Endothelial cell of umbilical vein (primary cell): ENCODE data around the gene UGT1A7. TPM values are rescaled to one million over a fixed set of nuclear protein-coding genes. Genes with fewer than 3 reads are reported as not detected.

ENCODE experiments used
- BruUV-seq: library from RNA; stranded (reverse); fragments of 400-500 nt; replicated peaks from 2 replicates; lab custom pipeline; 2021; lab: Mats Ljungman, UMichigan
- CTCF ChIA-PET: fragments of 300-600, 350-600 bp; sonication (Branson Sonifier 250); formaldehyde crosslinking; loops from one replicate; lab custom pipeline; 2021; ENCODE audit warnings: antibody characterized with exemption, inconsistent platforms; lab: Charles Lee
- POLR2A ChIA-PET: fragments of 300-600, 350-600 bp; sonication (Branson Sonifier 250); formaldehyde crosslinking; loops from one replicate; lab custom pipeline; 2021; ENCODE audit warnings: antibody characterized with exemption, inconsistent platforms; lab: Charles Lee
- DNase-seq: peaks from one replicate; pipeline ENCODE4 v3.0.0-alpha.2; 2011; ENCODE audit warnings: low read depth, low spot score
- FAIRE-seq: peaks from 2 replicates; lab custom pipeline; 2011; peaks lifted over from hg19 to GRCh38; lab: Jason Lieb, UNC
- H2AFZ ChIP-seq: 2 replicates; pipeline ENCODE4 v1.6.0; 2012; ENCODE audit warnings: low read depth, low read length, control low read depth, inconsistent platforms
- H3K27ac ChIP-seq: 2 replicates; pipeline ENCODE4 v1.5.1; 2011; ENCODE audit warnings: low read depth, mild to moderate bottlenecking, control low read depth, low read length, moderate library complexity; ENCODE audit not compliant: insufficient read depth
- H3K27me3 ChIP-seq, 2 experiments: 2 replicates each; pipeline versions ENCODE4 v1.6.0 to v1.6.1; 2011; ENCODE audit warnings: low read length in 2 of 2, mixed read lengths in 1 of 2; ENCODE audit not compliant: control insufficient read depth in 2 of 2, insufficient read depth in 2 of 2
- H3K36me3 ChIP-seq, 2 experiments: 2 replicates in 1 of 2; 3 replicates in 1 of 2; pipeline ENCODE4 v1.5.1; 2011; ENCODE audit warnings: low read length in 2 of 2, mild to moderate bottlenecking in 1 of 2, moderate library complexity in 1 of 2; ENCODE audit not compliant: control insufficient read depth in 2 of 2, insufficient read depth in 2 of 2; ENCODE audit errors: extremely low read depth in 1 of 2
- H3K4me1 ChIP-seq: 3 replicates; pipeline ENCODE4 v1.5.1; 2011; ENCODE audit warnings: mild to moderate bottlenecking, low read length; ENCODE audit not compliant: control insufficient read depth, insufficient read depth; ENCODE audit errors: extremely low read depth
- H3K4me2 ChIP-seq: 2 replicates; pipeline ENCODE4 v1.6.1; 2011; ENCODE audit warnings: low read length, control low read depth, mixed read lengths; ENCODE audit not compliant: insufficient read depth
- H3K4me3 ChIP-seq, 3 experiments: fragments of 200-600 bp in 1 of 3; sonication (generic), shearing (Covaris generic) in 1 of 3; replicated peaks in 1 of 3; 2 replicates each; pipeline ENCODE4 v1.5.1; 2011 to 2016; ENCODE audit warnings: control low read depth in 3 of 3, low read length in 3 of 3, mild to moderate bottlenecking in 2 of 3, inconsistent platforms in 1 of 3, low read depth in 1 of 3, moderate library complexity in 1 of 3; ENCODE audit not compliant: insufficient read depth in 1 of 3
- H3K79me2 ChIP-seq: 2 replicates; pipeline ENCODE4 v1.6.0; 2012; ENCODE audit warnings: low read length, inconsistent platforms; ENCODE audit not compliant: control insufficient read depth, insufficient read depth
- H3K9ac ChIP-seq: replicated peaks from 2 replicates; pipeline ENCODE3; 2011; ENCODE audit warnings: low read length, control low read depth; ENCODE audit not compliant: insufficient read depth; ENCODE audit errors: extremely low read depth
- H3K9me1 ChIP-seq: replicated peaks from 3 replicates; pipeline ENCODE4 v1.6.0; 2011; ENCODE audit warnings: mild to moderate bottlenecking, low read length; ENCODE audit not compliant: control insufficient read depth, insufficient read depth; ENCODE audit errors: extremely low read depth
- H3K9me3 ChIP-seq: replicated peaks from 2 replicates; pipeline ENCODE4 v1.5.1; 2012; ENCODE audit warnings: low read length, inconsistent platforms; ENCODE audit not compliant: control insufficient read depth, insufficient read depth
- H4K20me1 ChIP-seq: replicated peaks from 2 replicates; pipeline ENCODE3; 2011; ENCODE audit warnings: mild to moderate bottlenecking, low read length; ENCODE audit not compliant: control insufficient read depth, insufficient read depth; ENCODE audit errors: extremely low read depth
- CTCF ChIP-seq, 2 donors: IDR thresholded peaks; 1 replicate in 1 of 2; 2 replicates in 1 of 2; pipeline ENCODE4 v1.5.1; 2011; ENCODE audit warnings: low read length in 2 of 2, mild to moderate bottlenecking in 2 of 2, moderate library complexity in 2 of 2, control low read depth in 1 of 2, inconsistent platforms in 1 of 2, low read depth in 1 of 2; ENCODE audit not compliant: insufficient read depth in 1 of 2; ENCODE audit errors: extremely low read depth in 1 of 2
- EZH2 ChIP-seq: IDR thresholded peaks from 2 replicates; pipeline ENCODE4 v1.6.1; 2012; ENCODE audit warnings: borderline replicate concordance, low read depth, mild to moderate bottlenecking, moderate library complexity, low read length, inconsistent platforms; ENCODE audit not compliant: severe bottlenecking
- FOS ChIP-seq: IDR thresholded peaks from 2 replicates; pipeline ENCODE4 v1.6.1; 2011; ENCODE audit warnings: mild to moderate bottlenecking, low read length, moderate library complexity, borderline replicate concordance; ENCODE audit not compliant: insufficient read depth
- GATA2 ChIP-seq: IDR thresholded peaks from 2 replicates; pipeline ENCODE4 v1.7.0; 2011; ENCODE audit warnings: low read depth, mild to moderate bottlenecking, moderate library complexity, mixed read lengths, low read length; ENCODE audit not compliant: insufficient read length, insufficient read depth
- JUN ChIP-seq: IDR thresholded peaks from 2 replicates; pipeline ENCODE4 v1.6.1; 2011; ENCODE audit warnings: borderline replicate concordance, low read depth; ENCODE audit not compliant: insufficient read length, insufficient read depth
- MAX ChIP-seq: IDR thresholded peaks from 2 replicates; pipeline ENCODE4 v1.6.1; 2011; ENCODE audit not compliant: insufficient read depth, insufficient read length
- MYC ChIP-seq: IDR thresholded peaks from one replicate; pipeline ENCODE4 v1.6.1; 2011; ENCODE audit warnings: mild to moderate bottlenecking, low read depth, low read length
- POLR2A ChIP-seq: IDR thresholded peaks from 2 replicates; pipeline ENCODE4 v1.6.1; 2012; ENCODE audit warnings: low read depth, mild to moderate bottlenecking, control low read depth, low read length
- POLR2AphosphoS5 ChIP-seq: IDR thresholded peaks from 2 replicates; pipeline ENCODE4 v1.6.1; 2012; ENCODE audit warnings: low read depth, mild to moderate bottlenecking, control low read depth, low read length, moderate library complexity; ENCODE audit not compliant: insufficient read depth
- dilution Hi-C: fragments of 300-500 bp; cut with MboI; formaldehyde crosslinking; loops from one replicate; pipeline ENCODE4 v1.15.0; 2019; ENCODE audit warnings: low sequenced_read_pairs; ENCODE audit not compliant: extremely low pct_ligation_motif_present
- intact Hi-C: fragments of 100-400 bp; cut with micrococcal nuclease; formaldehyde crosslinking; loops from one replicate; pipeline ENCODE4 v1.10.0; 2022
- polyA plus RNA-seq, 4 experiments: library from polyadenylated mRNA; depleted of rRNA in 3 of 4; stranded (reverse) in 3 of 4; unstranded in 1 of 4; fragments of >200 nt; gene quantifications; 2 replicates each; pipeline versions ENCODE4 v1.2.1 to v1.2.3, GENCODE V29; 2011 to 2012; ENCODE audit warnings: missing spikeins in 1 of 4
- total RNA-seq: library from RNA; stranded (reverse); gene quantifications from 2 replicates; pipeline ENCODE4 v1.2.3, GENCODE V29; 2021

UGT1A7 gene
- total and polyA plus RNA-seq, 2 donors (not counting 3 experiments of a cell fraction or from before 2014, with no cell fraction given), result not detected

GRCh38 chr2:233807215-233807865, 125.6 kb downstream of the UGT1A7 start:
- Histone ChIP-seq H3K9me1 (no peaks in the 10 kb centered on the region), H2AFZ (no peak overlapping the region), H3K27me3 (peaks cover 0 to 1% of the 10 kb centered on the region in 2 experiments), H3K9me3 (no peaks in the 10 kb centered on the region), H3K4me2 (no peak overlapping the region), H3K4me3 (no peak overlapping the region), H3K27ac (no peak overlapping the region), H3K9ac (no peak overlapping the region), H3K36me3 (no peaks in the 10 kb centered on the region), H3K79me2 (no peaks in the 10 kb centered on the region), H3K4me1 (no peaks in the 10 kb centered on the region), H4K20me1 (no peaks in the 10 kb centered on the region)
- ChIA-PET POLR2A (no interaction called here), CTCF (interaction anchor here (1.0 to 1.8 kb wide), 2 partner anchors 359 to 364 kb away, joined by 3 to 7 read pairs; no protein-coding TSS in a partner anchor)
- dilution Hi-C loops, result no loop called here
- no TSS peak for BruUV-seq
- TF ChIP-seq POLR2AphosphoS5, result no peak
- no peak for TF ChIP-seq GATA2
- no peak for TF ChIP-seq JUN
- no peak for TF ChIP-seq FOS
- no peak for TF ChIP-seq MYC
- no peak for TF ChIP-seq MAX
- no peak for TF ChIP-seq POLR2A
- TF ChIP-seq EZH2, result no peak
- TF ChIP-seq CTCF (IDR thresholded peaks at IDR 0.05; ENCODE audit: extremely low read depth in 1 of 2, insufficient read depth in 1 of 2, low read depth in 1 of 2, low read length in 2 of 2), result no peak
- FAIRE-seq (no peak), DNase-seq (no peak)
- intact Hi-C loops, result no loop called here
